SK-N-SH (cell line): ENCODE data around the gene COL28A1. TPM values are rescaled to one million over a fixed set of nuclear protein-coding genes. Genes with fewer than 3 reads are reported as not detected.
"Not testable (repeated sequence)": the region's sequence is repeated elsewhere in the genome, so short reads cannot be mapped to it uniquely, and the experiment has no call there.

ENCODE experiments used
- CTCF ChIA-PET: fragments of 300-600, 350-600 bp; formaldehyde crosslinking; extraction: SDS; loops from one replicate; lab custom pipeline; 2021; lab: Yijun Ruan, JAX
- POLR2A ChIA-PET: fragments of 350-600 bp; sonication (Branson Sonifier 250); formaldehyde crosslinking; extraction: SDS; loops from one replicate; lab custom pipeline; 2020; ENCODE audit warnings: antibody characterized with exemption, inconsistent platforms; lab: Yijun Ruan, JAX
- DNase-seq: peaks from one replicate; pipeline ENCODE4 v3.0.0; 2012
- H2AFZ ChIP-seq: fragments of 200-600 bp; sonication (generic); 2 replicates; pipeline ENCODE4 v1.8.1; 2016; ENCODE audit warnings: antibody characterized with exemption, mild to moderate bottlenecking, low read depth
- H3F3A ChIP-seq: fragments of 200-600 bp; sonication (generic); replicated peaks from 2 replicates; pipeline ENCODE3; 2016; ENCODE audit warnings: antibody characterized with exemption, mild to moderate bottlenecking; ENCODE audit not compliant: insufficient read depth
- H3K27ac ChIP-seq, 2 experiments: fragments of 200-500 bp in 1 of 2; fragments of 200-600 bp in 1 of 2; sonication (Bioruptor generic) in 1 of 2; sonication (generic), shearing (Covaris generic) in 1 of 2; 2 replicates each; pipeline versions ENCODE4 v1.5.1 to v1.6.1; 2014 to 2016; ENCODE audit warnings: low read depth in 2 of 2, inconsistent platforms in 1 of 2, low read length in 1 of 2, mild to moderate bottlenecking in 1 of 2, mixed read lengths in 1 of 2
- H3K27me3 ChIP-seq: fragments of 200-600 bp; sonication (generic), shearing (Covaris generic); 2 replicates; pipeline ENCODE4 v1.6.1; 2016; ENCODE audit warnings: mixed run types; ENCODE audit not compliant: insufficient read depth
- H3K36me3 ChIP-seq, 2 experiments: fragments of 200-500 bp in 1 of 2; fragments of 200-600 bp in 1 of 2; sonication (Bioruptor generic) in 1 of 2; sonication (generic) in 1 of 2; replicated peaks in 1 of 2; 2 replicates each; pipeline versions ENCODE3 to v1.5.1; 2014 to 2016; ENCODE audit warnings: low read length in 1 of 2, mild to moderate bottlenecking in 1 of 2; ENCODE audit not compliant: insufficient read depth in 2 of 2, control insufficient read depth in 1 of 2
- H3K4me1 ChIP-seq, 2 experiments: fragments of 200-500 bp in 1 of 2; fragments of 200-600 bp in 1 of 2; sonication (Bioruptor generic) in 1 of 2; sonication (generic), shearing (Covaris generic) in 1 of 2; 2 replicates each; pipeline versions ENCODE4 v1.5.1 to v1.6.1; 2014 to 2016; ENCODE audit warnings: low read depth in 1 of 2, low read length in 1 of 2, mixed run types in 1 of 2; ENCODE audit not compliant: insufficient read depth in 2 of 2, control insufficient read depth in 1 of 2
- H3K4me2 ChIP-seq: fragments of 200-600 bp; sonication (generic), shearing (Covaris generic); 2 replicates; pipeline ENCODE4 v1.6.1; 2017; ENCODE audit warnings: mixed run types
- H3K4me3 ChIP-seq, 2 experiments: fragments of 200-500 bp in 1 of 2; fragments of 200-600 bp in 1 of 2; sonication (Bioruptor generic) in 1 of 2; sonication (generic), shearing (Covaris generic) in 1 of 2; 2 replicates each; pipeline versions ENCODE4 v1.5.1 to v1.8.1; 2014 to 2016; ENCODE audit warnings: low read depth in 2 of 2, inconsistent platforms in 1 of 2, low read length in 1 of 2, mild to moderate bottlenecking in 1 of 2, mixed read lengths in 1 of 2, moderate library complexity in 1 of 2
- H3K79me2 ChIP-seq: fragments of 200-600 bp; sonication (generic); 2 replicates; pipeline ENCODE4 v1.8.1; 2017; ENCODE audit warnings: mild to moderate bottlenecking; ENCODE audit not compliant: insufficient read depth
- H3K9ac ChIP-seq: fragments of 200-600 bp; sonication (generic); 2 replicates; pipeline ENCODE4 v1.6.1; 2017; ENCODE audit warnings: mixed run types
- H3K9me2 ChIP-seq: fragments of 200-600 bp; sonication (generic); 2 replicates; pipeline ENCODE4 v1.6.1; 2017; ENCODE audit warnings: mixed run types
- H3K9me3 ChIP-seq: fragments of 200-600 bp; sonication (generic); 2 replicates; pipeline ENCODE4 v1.6.1; 2017; ENCODE audit warnings: mixed run types, mild to moderate bottlenecking, moderate library complexity
- H4K20me1 ChIP-seq: fragments of 200-600 bp; sonication (generic); 2 replicates; pipeline ENCODE4 v1.6.1; 2017; ENCODE audit warnings: mild to moderate bottlenecking, mixed run types; ENCODE audit not compliant: insufficient read depth
- EP300 ChIP-seq, 2 experiments: IDR thresholded peaks; 2 replicates each; pipeline versions ENCODE4 v1.4.0 to v1.6.1; 2012; ENCODE audit warnings: borderline replicate concordance in 1 of 2, low read depth in 1 of 2, low read length in 1 of 2
- FOXJ3 ChIP-seq: sonication (generic); formaldehyde crosslinking; IDR thresholded peaks from 2 replicates; pipeline ENCODE4 v1.5.1; 2020; ENCODE audit warnings: mild to moderate bottlenecking, missing genetic modification reagents
- FOXM1 ChIP-seq: IDR thresholded peaks from 2 replicates; pipeline ENCODE4 v1.4.0; 2012; ENCODE audit warnings: low read depth, mild to moderate bottlenecking
- GATA2 ChIP-seq: sonication (generic); formaldehyde crosslinking; IDR thresholded peaks from 2 replicates; pipeline ENCODE4 v1.5.0; 2020; ENCODE audit warnings: mild to moderate bottlenecking, missing genetic modification reagents
- RAD21 ChIP-seq: IDR thresholded peaks from 2 replicates; pipeline ENCODE4 v1.6.1; 2012; ENCODE audit warnings: mild to moderate bottlenecking, low read length
- RXRA ChIP-seq: IDR thresholded peaks from 2 replicates; pipeline ENCODE4 v1.4.0; 2012; ENCODE audit warnings: low read depth, mild to moderate bottlenecking, borderline replicate concordance
- SIN3A ChIP-seq: IDR thresholded peaks from 2 replicates; pipeline ENCODE4 v1.6.1; 2012; ENCODE audit warnings: low read depth, mild to moderate bottlenecking, low read length, moderate library complexity, borderline replicate concordance
- WGBS: methylation state at CpG from one replicate; pipeline ENCODE4 v1.1.6; 2017; ENCODE audit warnings: low lambda C conversion rate; 5-methylcytosine and 5-hydroxymethylcytosine counted together
- polyA plus RNA-seq, 3 experiments: library from polyadenylated mRNA; depleted of rRNA; stranded (reverse); fragments of >200 nt; gene quantifications; 2 replicates each; pipeline ENCODE4 v1.2.3, GENCODE V29; 2012
- TF ChIP-seq, protein P1 (sequence below): fragments of 150-350 bp; IDR thresholded peaks from 2 replicates; pipeline ENCODE4 v1.6.1; 2017; ENCODE audit warnings: antibody characterized with exemption, low read length, low read depth, borderline replicate concordance

Gene COL28A1
- polyA plus RNA-seq, 1 of the 3 experiments (the other 2 are of a cell fraction) = not detected

DNA sequence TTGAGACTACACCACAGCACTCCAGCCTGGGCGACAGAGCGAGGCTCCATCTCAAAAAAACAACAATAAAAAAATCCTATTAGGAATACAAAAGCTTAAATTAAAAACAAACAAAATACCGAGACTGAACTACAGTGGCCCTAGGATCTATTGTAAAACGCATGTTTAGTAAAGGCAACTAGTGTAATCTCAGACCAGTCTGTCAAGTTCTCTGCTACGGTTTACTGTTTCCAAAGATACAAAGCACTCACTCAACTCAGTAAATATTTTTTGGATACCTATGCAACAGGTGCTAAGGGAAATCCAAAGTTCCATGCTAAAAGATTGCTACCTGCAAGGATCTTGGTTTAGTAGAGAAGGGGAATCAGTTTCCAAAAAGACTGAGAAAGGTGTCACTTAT, 27.6 kb upstream of the COL28A1 start (continued):
- TF ChIP-seq, protein P1, sequence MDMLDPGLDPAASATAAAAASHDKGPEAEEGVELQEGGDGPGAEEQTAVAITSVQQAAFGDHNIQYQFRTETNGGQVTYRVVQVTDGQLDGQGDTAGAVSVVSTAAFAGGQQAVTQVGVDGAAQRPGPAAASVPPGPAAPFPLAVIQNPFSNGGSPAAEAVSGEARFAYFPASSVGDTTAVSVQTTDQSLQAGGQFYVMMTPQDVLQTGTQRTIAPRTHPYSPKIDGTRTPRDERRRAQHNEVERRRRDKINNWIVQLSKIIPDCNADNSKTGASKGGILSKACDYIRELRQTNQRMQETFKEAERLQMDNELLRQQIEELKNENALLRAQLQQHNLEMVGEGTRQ = no peak
- TF ChIP-seq FOXJ3 = no peak
- TF ChIP-seq FOXM1 = no peak
- TF ChIP-seq GATA2 (CRISPR knock-in tag) = no peak
- TF ChIP-seq, all 33 proteins: peak for 0

DNA sequence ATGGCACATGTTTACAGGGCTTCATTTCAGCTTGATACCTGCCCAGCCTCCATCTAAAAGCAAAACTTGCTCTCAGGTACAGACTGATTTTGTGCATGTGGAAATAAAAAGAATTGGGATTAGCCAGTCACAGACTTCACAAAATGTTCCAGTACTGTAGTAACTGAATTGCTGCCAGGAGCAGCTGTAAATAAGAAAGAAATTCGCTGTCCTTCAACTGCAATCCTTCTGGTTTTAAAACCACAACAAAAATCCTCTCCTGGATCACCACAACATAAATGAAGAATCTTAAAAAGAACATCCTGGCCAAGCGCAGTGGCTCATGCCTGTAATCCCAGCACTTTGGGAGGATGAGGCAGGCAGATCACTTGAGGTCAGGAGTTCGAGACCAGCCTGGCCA, 27.1 kb upstream of the COL28A1 start:
- H3K27ac ChIP-seq = no peak overlapping the region
- H3K4me1 ChIP-seq = peaks cover under 1 to 4% of the 10 kb centered on the region in 2 experiments; a peak in 3 of 4 replicates
- H2AFZ ChIP-seq = no peak overlapping the region
- no peak overlapping the region for H3K4me3 ChIP-seq
- H3K36me3 ChIP-seq = peaks cover 0 to 4% of the 10 kb centered on the region in 2 experiments
- WGBS = 81% methylated on average over 3 of the region's 3 CpGs
- no peaks in the 10 kb centered on the region for H3K9me2 ChIP-seq
- H4K20me1 ChIP-seq = no peaks in the 10 kb centered on the region
- ChIA-PET CTCF (interaction anchor here (0.7 to 1.9 kb wide), 3 partner anchors 34 to 1569 kb away, joined by 3 to 6 read pairs (median 4); no protein-coding TSS in a partner anchor), POLR2A (no interaction called here)
- peaks cover 22% of the 10 kb centered on the region for H3F3A ChIP-seq
- no peak overlapping the region for H3K9ac ChIP-seq
- no peak overlapping the region for H3K4me2 ChIP-seq
- DNase-seq = no peak
- peaks cover 7% of the 10 kb centered on the region; the same call in 1 of the 2 replicates for H3K9me3 ChIP-seq
- H3K27me3 ChIP-seq = no peaks in the 10 kb centered on the region
- H3K79me2 ChIP-seq = peaks cover 5% of the 10 kb centered on the region
- TF ChIP-seq RAD21 = no peak
- TF ChIP-seq EP300 (IDR thresholded peaks at IDR 0.05; ENCODE audit: borderline replicate concordance in 1 of 2, low read depth in 1 of 2, low read length in 1 of 2) = no peak
- no peak for TF ChIP-seq GATA2 (CRISPR knock-in tag)
- TF ChIP-seq, protein P1 = no peak
- no peak for TF ChIP-seq SIN3A
- TF ChIP-seq RXRA = no peak

DNA sequence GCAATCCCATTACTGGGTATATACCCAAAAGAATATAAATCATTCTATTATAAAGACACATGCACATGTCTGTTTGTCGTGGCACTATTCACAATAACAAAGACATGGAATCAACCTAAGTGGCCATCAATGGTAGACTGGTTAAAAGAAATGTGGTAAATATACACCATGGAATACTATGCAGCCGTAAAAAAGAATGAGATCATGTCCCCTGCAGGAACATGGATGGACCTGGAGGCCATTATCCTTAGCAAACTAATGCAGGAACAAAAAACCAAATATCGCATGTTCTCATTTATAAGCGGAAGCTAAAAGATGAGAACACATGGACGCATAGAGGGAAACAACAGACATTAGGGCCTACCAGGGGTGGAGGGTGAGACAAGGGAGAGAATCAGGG, 25.9 kb upstream of the COL28A1 start:
- H4K20me1 ChIP-seq, H3K4me3 ChIP-seq, H3K4me1 ChIP-seq, H3K9me3 ChIP-seq, H3K79me2 ChIP-seq, H3K36me3 ChIP-seq, H2AFZ ChIP-seq, H3K9ac ChIP-seq, H3K9me2 ChIP-seq, H3K4me2 ChIP-seq, H3K27me3 ChIP-seq, POLR2A ChIA-PET, H3K27ac ChIP-seq, DNase-seq: not testable (repeated sequence)
- CTCF ChIA-PET = interaction anchor here (0.8 kb wide), 1 partner anchor 459 kb away, joined by 5 read pairs; no protein-coding TSS in a partner anchor
- 81% methylated on average over 5 of the region's 5 CpGs for WGBS
- H3F3A ChIP-seq = peaks cover 20% of the 10 kb centered on the region
